ENCODE results near the gene RYR2. TPM values are rescaled to one million over a fixed set of nuclear protein-coding genes. Genes with fewer than 3 reads are reported as not detected.

The RYR2 gene
- total RNA-seq, 1 donor from 2014 or later = not detected

GRCh38 chr1:237042526-237042891 is 525 bp downstream of the RYR2 start:
- H3K36me3 ChIP-seq (ENCODE audit: control insufficient read depth, insufficient read depth, low read length) = no peaks in the 10 kb centered on the region
- no peak for DNase-seq (ENCODE audit: low read depth)
- peaks cover 26% of the 10 kb centered on the region for H3K27me3 ChIP-seq (ENCODE audit: control insufficient read depth, insufficient read depth, low read length)
- no peak for TF ChIP-seq CTCF (IDR thresholded peaks at IDR 0.05; ENCODE audit: insufficient read depth, low read length, poor library complexity, severe bottlenecking)
- no peak overlapping the region for H3K4me3 ChIP-seq (ENCODE audit: low read depth, low read length)

DNA sequence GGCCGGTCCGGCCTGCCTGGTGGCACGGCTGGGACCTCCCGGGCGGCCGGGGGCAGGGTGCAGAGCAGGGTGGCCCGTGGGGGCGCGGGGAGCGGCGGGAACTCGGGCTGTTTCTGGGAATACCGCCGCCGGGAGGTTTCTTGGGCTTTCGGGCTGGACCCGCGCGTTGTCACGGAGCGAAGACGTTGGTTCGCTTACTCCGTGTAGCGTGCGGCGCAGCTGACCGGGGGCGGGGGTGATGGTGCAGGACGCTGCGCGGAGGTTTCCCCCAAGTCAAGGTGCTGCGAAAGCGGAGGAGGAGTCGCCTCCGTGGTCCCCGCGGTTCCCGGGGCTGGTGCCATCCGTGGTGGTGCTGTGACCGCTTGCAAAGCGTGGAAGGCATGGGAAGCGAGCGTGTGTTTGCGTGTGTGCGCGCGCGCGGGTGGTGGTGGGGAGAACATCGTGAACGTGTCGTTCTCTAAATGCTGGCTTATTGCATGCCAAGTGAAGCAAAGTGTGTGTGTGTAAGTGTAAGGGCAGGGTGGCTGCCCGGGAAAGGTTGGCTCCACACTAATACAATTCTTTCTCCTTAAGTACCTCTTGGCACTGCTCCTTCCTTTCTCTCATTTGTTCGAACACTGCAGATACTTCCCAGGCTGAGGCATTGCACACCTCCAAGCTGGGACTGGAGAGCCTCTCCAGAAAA is 1.1 kb downstream of the RYR2 start:
- H3K36me3 ChIP-seq (ENCODE audit: control insufficient read depth, insufficient read depth, low read length) = no peaks in the 10 kb centered on the region
- TF ChIP-seq CTCF (IDR thresholded peaks at IDR 0.05; ENCODE audit: insufficient read depth, low read length, poor library complexity, severe bottlenecking) = no peak
- no peak for DNase-seq (ENCODE audit: low read depth)
- no peak overlapping the region for H3K4me3 ChIP-seq (ENCODE audit: low read depth, low read length)
- peaks cover 26% of the 10 kb centered on the region for H3K27me3 ChIP-seq (ENCODE audit: control insufficient read depth, insufficient read depth, low read length)

- H3K4me3 ChIP-seq (ENCODE audit: low read depth, low read length) = no peak overlapping the region
- TF ChIP-seq CTCF (IDR thresholded peaks at IDR 0.05; ENCODE audit: insufficient read depth, low read length, poor library complexity, severe bottlenecking) = no peak
- peaks cover 26% of the 10 kb centered on the region for H3K27me3 ChIP-seq (ENCODE audit: control insufficient read depth, insufficient read depth, low read length)
- DNase-seq (ENCODE audit: low read depth) = no peak
- no peaks in the 10 kb centered on the region for H3K36me3 ChIP-seq (ENCODE audit: control insufficient read depth, insufficient read depth, low read length)
Observed at GRCh38 chr1:237043846-237044636, 2.1 kb downstream of the RYR2 start.

- no peak for DNase-seq (ENCODE audit: low read depth)
- no peak overlapping the region for H3K4me3 ChIP-seq (ENCODE audit: low read depth, low read length)
- TF ChIP-seq CTCF (IDR thresholded peaks at IDR 0.05; ENCODE audit: insufficient read depth, low read length, poor library complexity, severe bottlenecking) = no peak
- H3K27me3 ChIP-seq (ENCODE audit: control insufficient read depth, insufficient read depth, low read length) = peaks cover 26% of the 10 kb centered on the region
- H3K36me3 ChIP-seq (ENCODE audit: control insufficient read depth, insufficient read depth, low read length) = no peaks in the 10 kb centered on the region
Observed at GRCh38 chr1:237045278-237046016, 3.5 kb downstream of the RYR2 start.

DNA sequence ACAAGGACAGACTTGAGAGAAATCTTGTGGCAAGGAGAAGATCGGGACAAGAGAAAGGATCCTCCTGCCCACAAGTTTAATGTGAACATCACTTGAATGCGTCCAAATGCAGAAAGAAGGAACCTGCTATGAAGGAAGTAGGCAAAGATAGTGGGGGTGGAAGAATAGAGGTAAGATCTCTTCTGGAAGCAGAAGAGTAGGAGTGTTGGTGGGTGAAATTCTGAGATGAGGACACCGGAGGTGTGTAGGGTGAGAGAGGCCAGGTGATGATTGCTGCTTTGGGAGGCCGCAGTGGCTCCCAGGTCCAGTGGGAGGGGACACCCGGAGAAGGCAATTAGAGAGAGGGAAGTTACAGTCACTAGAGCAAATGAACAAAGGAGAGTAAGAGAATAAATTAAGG is 6.8 kb downstream of the RYR2 start:
- TF ChIP-seq CTCF (IDR thresholded peaks at IDR 0.05; ENCODE audit: insufficient read depth, low read length, poor library complexity, severe bottlenecking) = no peak
- H3K4me3 ChIP-seq (ENCODE audit: low read depth, low read length) = no peak overlapping the region
- H3K36me3 ChIP-seq (ENCODE audit: control insufficient read depth, insufficient read depth, low read length) = no peaks in the 10 kb centered on the region
- peaks cover 7% of the 10 kb centered on the region for H3K27me3 ChIP-seq (ENCODE audit: control insufficient read depth, insufficient read depth, low read length)
- no peak for DNase-seq (ENCODE audit: low read depth)
